ENCODE data around the gene SLA2. TPM values are rescaled to one million over a fixed set of nuclear protein-coding genes. Genes with fewer than 3 reads are reported as not detected.
"Not testable (repeated sequence)": the region's sequence is repeated elsewhere in the genome, so short reads cannot be mapped to it uniquely, and the experiment has no call there.

The SLA2 gene
- polyA plus RNA-seq (2011; rRNA removed) (0.04 and 0.06 TPM in 2 replicates), polyA plus RNA-seq (2017; fragmentation: RNase III; extraction: RNeasy Plus Mini Kit Qiagen cat#74134 plus additional on column Dnase treatment) (0.03 TPM in 1 of 3 replicates, not detected in the others), polyA minus RNA-seq (2011; rRNA and poly(A)+ RNA removed) (not detected in 2 replicates)
- polyA plus RNA-seq (2012; cell fraction: cytosol; rRNA removed): 0.01 and 0.05 TPM in 2 replicates
- 0.04 and 0.08 TPM in 2 replicates for polyA plus RNA-seq (2012; cell fraction: nucleus; rRNA removed)

GRCh38 chr20:36645998-36646397 is at the start of gene SLA2:
Gene SLA2, minus strand, starts transcription at chr20:36646196. Its CDS starts 4,861 bp downstream, at chr20:36641335.
- Histone ChIP-seq H3K4me3 (no peak within 1 kb of the TSS), H3K4me1 (peaks cover 21% of the 10 kb centered on the region), H3K4me2 (no peak within 1 kb of the TSS), H3K27ac (0 out of 6 replicates have a peak within 1 kb of the TSS, but pooled peaks of 1 of the 2 experiments have one; percentile 14), H3K9me3 (no peaks in the 10 kb centered on the region)
- DNase-seq (ENCODE audit: low read depth in 1 of 2, low spot score in 1 of 2) (no peak), ATAC-seq (0 out of 6 replicates have a peak, but pooled peaks of 1 of the 2 experiments have one; percentile 10), FAIRE-seq (no peak)
- TF ChIP-seq KDM5A (IDR thresholded peaks at IDR 0.05) (no peak), REST (IDR thresholded peaks at IDR 0.05) (no peak), CBX8 (IDR thresholded peaks at IDR 0.05) (no peak)
- TF ChIP-seq, protein P1, sequence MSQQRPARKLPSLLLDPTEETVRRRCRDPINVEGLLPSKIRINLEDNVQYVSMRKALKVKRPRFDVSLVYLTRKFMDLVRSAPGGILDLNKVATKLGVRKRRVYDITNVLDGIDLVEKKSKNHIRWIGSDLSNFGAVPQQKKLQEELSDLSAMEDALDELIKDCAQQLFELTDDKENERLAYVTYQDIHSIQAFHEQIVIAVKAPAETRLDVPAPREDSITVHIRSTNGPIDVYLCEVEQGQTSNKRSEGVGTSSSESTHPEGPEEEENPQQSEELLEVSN (IDR thresholded peaks at IDR 0.05; ENCODE audit: borderline replicate concordance, low read depth): no peak
- TF ChIP-seq, protein P2, sequence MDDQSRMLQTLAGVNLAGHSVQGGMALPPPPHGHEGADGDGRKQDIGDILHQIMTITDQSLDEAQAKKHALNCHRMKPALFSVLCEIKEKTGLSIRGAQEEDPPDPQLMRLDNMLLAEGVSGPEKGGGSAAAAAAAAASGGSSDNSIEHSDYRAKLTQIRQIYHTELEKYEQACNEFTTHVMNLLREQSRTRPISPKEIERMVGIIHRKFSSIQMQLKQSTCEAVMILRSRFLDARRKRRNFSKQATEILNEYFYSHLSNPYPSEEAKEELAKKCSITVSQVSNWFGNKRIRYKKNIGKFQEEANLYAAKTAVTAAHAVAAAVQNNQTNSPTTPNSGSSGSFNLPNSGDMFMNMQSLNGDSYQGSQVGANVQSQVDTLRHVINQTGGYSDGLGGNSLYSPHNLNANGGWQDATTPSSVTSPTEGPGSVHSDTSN (IDR thresholded peaks at IDR 0.05): no peak
- 86% methylated on average over 9 of the region's 9 CpGs for WGBS (ENCODE audit: missing lambda C conversion rate)
- POLR2A ChIA-PET: no interaction called here
- CTCF ChIA-PET: interaction anchor here (0.9 to 1.0 kb wide), 2 partner anchors 25 to 33 kb away, joined by 3 read pairs; no protein-coding TSS in a partner anchor

- FAIRE-seq; ATAC-seq; H3K27ac ChIP-seq; H3K4me3 ChIP-seq; H3K4me2 ChIP-seq; H3K9me3 ChIP-seq; H3K4me1 ChIP-seq; DNase-seq (ENCODE audit: low read depth in 1 of 2, low spot score in 1 of 2); CTCF ChIA-PET: not testable (repeated sequence)
- 82% methylated on average over 8 of the region's 8 CpGs for WGBS (ENCODE audit: missing lambda C conversion rate)
- POLR2A ChIA-PET: interaction anchor here (0.6 kb wide), 1 partner anchor 483 kb away, joined by 3 read pairs; no protein-coding TSS in a partner anchor
Measured at GRCh38 chr20:36695467-36695866, 49.5 kb upstream of the SLA2 start.

GRCh38 chr20:36688630-36689029 is 42.6 kb upstream of the SLA2 start:
- 81% methylated on average over 7 of the region's 7 CpGs for WGBS (ENCODE audit: missing lambda C conversion rate)
- no peak overlapping the region for H3K27ac ChIP-seq
- no peak for FAIRE-seq
- no peak for ATAC-seq
- no peak overlapping the region for H3K4me2 ChIP-seq
- CTCF ChIA-PET: no interaction called here
- no peak for DNase-seq (ENCODE audit: low read depth in 1 of 2, low spot score in 1 of 2)
- POLR2A ChIA-PET: no interaction called here
- H3K9me3 ChIP-seq: no peaks in the 10 kb centered on the region
- H3K4me1 ChIP-seq: no peaks in the 10 kb centered on the region
- no peak overlapping the region for H3K4me3 ChIP-seq
- TF ChIP-seq ZFP36 (IDR thresholded peaks at IDR 0.05; ENCODE audit: borderline replicate concordance, partially characterized antibody): no peak

DNA sequence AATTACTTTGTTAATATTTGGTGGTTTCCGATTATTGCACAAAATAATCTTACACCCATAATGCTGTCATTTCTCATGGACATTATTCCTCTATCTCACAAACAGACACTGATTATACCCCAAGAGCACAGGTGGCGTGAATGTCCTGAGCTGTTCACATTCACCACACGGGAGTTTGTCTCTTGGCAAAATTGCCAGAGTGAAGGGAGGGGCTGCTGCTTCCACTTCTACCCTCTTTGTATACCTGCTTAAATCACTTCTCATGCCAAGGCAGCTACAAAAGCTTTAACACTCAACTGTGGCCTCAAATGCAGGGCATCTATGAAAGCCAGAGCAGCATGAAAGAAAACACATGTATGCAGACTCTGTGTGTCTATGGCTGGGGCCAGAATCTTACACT is 41.9 kb upstream of the SLA2 start:
- TF ChIP-seq NFE2L2 (conservative IDR thresholded peaks at IDR 0.05; ENCODE audit: low read length) (no peak), KDM5A (IDR thresholded peaks at IDR 0.05) (no peak)
- Histone ChIP-seq H3K4me1 (no peaks in the 10 kb centered on the region), H3K9me3 (no peaks in the 10 kb centered on the region), H3K4me3 (no peak overlapping the region), H3K27ac (no peak overlapping the region), H3K4me2 (no peak overlapping the region)
- ChIA-PET CTCF (no interaction called here), POLR2A (no interaction called here)
- no peak for FAIRE-seq
- no peak for ATAC-seq
- no peak for DNase-seq (ENCODE audit: low read depth in 1 of 2, low spot score in 1 of 2)
- WGBS (ENCODE audit: missing lambda C conversion rate): 94% methylated on average over 3 of the region's 3 CpGs

DNA sequence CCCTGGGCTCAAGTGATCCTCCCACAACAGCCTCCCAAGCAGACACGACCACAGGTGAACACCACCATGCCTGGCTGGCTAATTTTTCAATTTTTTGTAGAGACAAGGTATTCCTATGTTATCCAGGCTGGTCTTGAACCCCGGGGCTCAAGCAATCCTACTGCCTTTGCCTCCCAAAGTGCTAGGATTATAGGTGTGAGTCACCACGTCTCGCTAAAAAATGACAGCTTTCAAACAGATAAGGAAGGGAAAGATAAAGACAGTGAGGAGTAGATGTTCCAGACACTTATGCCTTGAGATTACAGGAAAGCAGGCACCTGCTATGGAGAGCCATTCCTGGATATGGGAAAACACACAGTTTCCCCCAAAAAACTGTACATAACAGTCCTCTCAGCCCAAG is 40.9 kb upstream of the SLA2 start:
- no peak overlapping the region for H3K4me3 ChIP-seq
- DNase-seq (ENCODE audit: low read depth in 1 of 2, low spot score in 1 of 2) (no peak), ATAC-seq (no peak), FAIRE-seq (no peak)
- H3K4me1 ChIP-seq: no peaks in the 10 kb centered on the region
- 65% methylated on average over 4 of the region's 4 CpGs for WGBS (ENCODE audit: missing lambda C conversion rate)
- no peak for TF ChIP-seq HEYL (CRISPR knock-in tag; IDR thresholded peaks at IDR 0.05)
- no peak for TF ChIP-seq FOSB (CRISPR knock-in tag; IDR thresholded peaks at IDR 0.05)
- TF ChIP-seq EHF (CRISPR knock-in tag; IDR thresholded peaks at IDR 0.05): no peak
- TF ChIP-seq SMC3 (IDR thresholded peaks at IDR 0.05): no peak
- no peak for TF ChIP-seq GATA3 (IDR thresholded peaks at IDR 0.05; ENCODE audit: borderline replicate concordance)
- no peak for TF ChIP-seq HES2 (IDR thresholded peaks at IDR 0.05)
- no peak for TF ChIP-seq RNF2 (IDR thresholded peaks at IDR 0.05; ENCODE audit: borderline replicate concordance, low read depth)
- no peak for TF ChIP-seq HOXB5 (CRISPR knock-in tag; IDR thresholded peaks at IDR 0.05)
- TF ChIP-seq CHD2 (IDR thresholded peaks at IDR 0.05; ENCODE audit: low read length, partially characterized antibody): no peak
- no peak for TF ChIP-seq HDAC2 (IDR thresholded peaks at IDR 0.05)
- no peak overlapping the region for H3K27ac ChIP-seq
- POLR2A ChIA-PET: no interaction called here
- H3K4me2 ChIP-seq: no peak overlapping the region
- CTCF ChIA-PET: interaction anchor here (0.7 kb wide), 1 partner anchor 40 kb away, joined by 3 read pairs; no protein-coding TSS in a partner anchor
- no peaks in the 10 kb centered on the region for H3K9me3 ChIP-seq
